Astrocyte (in vitro differentiated cells and primary cell): ENCODE measurements around the gene DHRS12. TPM values are rescaled to one million over a fixed set of nuclear protein-coding genes. Genes with fewer than 3 reads are reported as not detected.

Experiments used
- DNase-seq: peaks from one replicate; pipeline ENCODE4 v3.0.0-alpha.2; 2010; ENCODE audit warnings: low read depth
- FAIRE-seq: peaks from 2 replicates; lab custom pipeline; 2011; peaks lifted over from hg19 to GRCh38; lab: Jason Lieb, UNC
- H2AFZ ChIP-seq: 2 replicates; pipeline ENCODE4 v1.6.0; 2012; ENCODE audit warnings: low read depth, low read length, inconsistent platforms
- H3K27ac ChIP-seq: 2 replicates; pipeline ENCODE4 v1.5.1; 2011; ENCODE audit warnings: low read depth, low read length, inconsistent platforms
- H3K27me3 ChIP-seq: 2 replicates; pipeline ENCODE4 v1.6.0; 2011; ENCODE audit warnings: low read length, inconsistent platforms; ENCODE audit not compliant: insufficient read depth
- H3K36me3 ChIP-seq: 2 replicates; pipeline ENCODE4 v1.5.1; 2011; ENCODE audit warnings: low read length, inconsistent platforms; ENCODE audit not compliant: insufficient read depth
- H3K4me1 ChIP-seq: 2 replicates; pipeline ENCODE4 v1.5.1; 2011; ENCODE audit warnings: low read length, inconsistent platforms; ENCODE audit not compliant: insufficient read depth
- H3K4me2 ChIP-seq: 2 replicates; pipeline ENCODE4 v1.6.0; 2012; ENCODE audit warnings: low read length, inconsistent platforms
- H3K4me3 ChIP-seq: 2 replicates; pipeline ENCODE4 v1.5.1; 2011; ENCODE audit warnings: low read depth, mild to moderate bottlenecking, low read length, inconsistent platforms; ENCODE audit not compliant: insufficient read depth
- H3K79me2 ChIP-seq: 2 replicates; pipeline ENCODE4 v1.6.0; 2012; ENCODE audit warnings: mild to moderate bottlenecking, low read length, inconsistent platforms; ENCODE audit not compliant: insufficient read depth
- H3K9ac ChIP-seq: 2 replicates; pipeline ENCODE4 v1.6.0; 2012; ENCODE audit warnings: mild to moderate bottlenecking, low read length, inconsistent platforms
- H3K9me3 ChIP-seq: 2 replicates; pipeline ENCODE4 v1.5.1; 2012; ENCODE audit warnings: low read depth, mild to moderate bottlenecking, low read length, inconsistent platforms; ENCODE audit not compliant: insufficient read depth
- H4K20me1 ChIP-seq: 2 replicates; pipeline ENCODE4 v1.6.0; 2012; ENCODE audit warnings: low read length, inconsistent platforms; ENCODE audit not compliant: insufficient read depth
- H3K27ac Mint-ChIP-seq: one replicate; pipeline ENCODE4 v1.8.0; 2021; ENCODE audit warnings: mild to moderate bottlenecking, mixed read lengths; ENCODE audit not compliant: unreplicated experiment
- H3K27me3 Mint-ChIP-seq: one replicate; pipeline ENCODE4 v1.8.0; 2021; ENCODE audit warnings: low read depth, mixed read lengths; ENCODE audit not compliant: unreplicated experiment
- H3K36me3 Mint-ChIP-seq: one replicate; pipeline ENCODE4 v1.8.0; 2021; ENCODE audit warnings: low read depth, mixed read lengths; ENCODE audit not compliant: unreplicated experiment
- H3K4me1 Mint-ChIP-seq: one replicate; pipeline ENCODE4 v1.8.0; 2021; ENCODE audit warnings: low read depth, mixed read lengths; ENCODE audit not compliant: unreplicated experiment
- H3K4me3 Mint-ChIP-seq: one replicate; pipeline ENCODE4 v1.8.0; 2021; ENCODE audit warnings: mild to moderate bottlenecking, moderate library complexity, mixed read lengths; ENCODE audit not compliant: unreplicated experiment
- H3K9me3 Mint-ChIP-seq: one replicate; pipeline ENCODE4 v1.8.0; 2021; ENCODE audit warnings: mild to moderate bottlenecking, mixed read lengths; ENCODE audit not compliant: unreplicated experiment
- CTCF ChIP-seq: IDR thresholded peaks from 2 replicates; pipeline ENCODE4 v1.5.1; 2011; ENCODE audit warnings: low read depth, mild to moderate bottlenecking, inconsistent platforms, low read length, moderate library complexity; ENCODE audit not compliant: insufficient read depth
- EZH2 ChIP-seq: IDR thresholded peaks from 2 replicates; pipeline ENCODE4 v1.6.1; 2012; ENCODE audit warnings: mild to moderate bottlenecking, low read length, inconsistent platforms; ENCODE audit not compliant: insufficient read depth
- total RNA-seq: library from RNA; stranded (reverse); gene quantifications from 2 replicates; pipeline ENCODE4 v1.2.1, GENCODE V29; 2021

The DHRS12 gene
- total RNA-seq, 1 donor from 2014 or later = 4.9 TPM

DNA sequence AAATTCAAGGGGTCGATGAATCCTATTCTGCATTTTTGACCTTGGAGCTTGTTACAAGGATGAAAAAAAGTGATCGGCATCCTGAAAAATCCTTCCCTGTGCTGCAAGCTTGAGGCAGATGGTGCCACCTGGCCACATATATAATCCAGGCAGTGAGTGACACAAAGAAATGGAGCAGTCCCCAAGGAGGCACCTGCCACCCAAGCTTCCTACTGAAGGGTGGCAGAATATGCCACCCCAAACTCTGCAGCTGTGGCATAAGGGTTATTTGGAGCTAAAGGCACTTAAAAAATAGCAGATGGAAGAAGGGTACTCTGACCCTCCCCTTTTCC, 25.6 kb upstream of the DHRS12 start:
- Histone ChIP-seq H3K27ac (no peak overlapping the region), H3K4me1 (no peaks in the 10 kb centered on the region), H3K9me3 (no peaks in the 10 kb centered on the region), H3K36me3 (no peaks in the 10 kb centered on the region), H3K79me2 (no peaks in the 10 kb centered on the region), H4K20me1 (no peaks in the 10 kb centered on the region), H2AFZ (no peak overlapping the region), H3K4me3 (no peak overlapping the region), H3K4me2 (no peak overlapping the region), H3K27me3 (peaks cover 36% of the 10 kb centered on the region), H3K9ac (no peak overlapping the region)
- FAIRE-seq (no peak), DNase-seq (no peak)
- Mint-ChIP-seq H3K4me1 (peaks cover 3% of the 10 kb centered on the region), H3K9me3 (no peaks in the 10 kb centered on the region), H3K27me3 (peaks cover 64% of the 10 kb centered on the region), H3K36me3 (no peaks in the 10 kb centered on the region), H3K27ac (no peak overlapping the region), H3K4me3 (no peak overlapping the region)
- TF ChIP-seq CTCF (no peak), EZH2 (no peak)

DNA sequence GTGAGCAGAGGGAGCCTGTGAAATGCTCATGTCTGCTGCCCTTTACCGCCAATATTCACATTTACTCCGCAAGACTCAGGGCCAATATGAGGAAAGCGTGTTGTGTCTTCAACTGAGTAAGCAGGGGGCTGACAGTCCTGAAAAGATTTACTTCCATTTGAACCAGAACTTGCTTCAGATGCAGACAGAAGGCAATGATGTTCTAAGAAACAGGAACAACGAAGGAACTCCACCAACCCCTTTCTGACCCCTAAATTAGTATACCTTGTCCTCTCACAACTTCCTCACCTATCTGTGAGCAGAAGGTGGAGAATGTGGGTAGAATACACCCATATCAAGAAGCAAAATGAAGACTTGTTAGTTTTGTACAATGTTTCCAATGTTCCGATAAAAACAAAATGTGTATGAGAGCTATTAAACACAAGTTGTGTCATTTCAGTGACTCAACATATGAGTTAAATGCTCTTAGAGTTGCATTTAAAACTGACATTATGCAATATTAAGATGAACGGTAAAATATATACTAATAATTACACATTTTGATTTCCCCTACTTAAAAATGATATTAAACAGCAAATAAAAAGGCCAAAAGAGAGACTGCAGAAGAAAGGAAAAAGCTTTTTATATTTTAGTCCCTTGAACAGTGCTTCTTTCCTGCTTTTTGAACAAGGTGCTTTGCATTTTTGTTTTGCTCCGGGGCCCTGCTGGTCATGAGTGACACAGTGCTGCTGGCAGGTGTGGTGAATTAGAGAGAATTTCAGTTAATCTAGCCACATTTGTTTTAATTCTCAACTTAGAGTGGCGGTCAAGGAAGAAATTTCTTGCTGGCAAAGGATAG, 25.0 kb upstream of the DHRS12 start:
- no peak for FAIRE-seq
- H3K4me1 ChIP-seq = no peaks in the 10 kb centered on the region
- Mint-ChIP-seq H3K27me3 (peaks cover 59% of the 10 kb centered on the region), H3K4me1 (peaks cover 4% of the 10 kb centered on the region), H3K4me3 (no peak overlapping the region), H3K36me3 (no peaks in the 10 kb centered on the region), H3K9me3 (no peaks in the 10 kb centered on the region), H3K27ac (no peak overlapping the region)
- no peak overlapping the region for H3K9ac ChIP-seq
- H3K4me2 ChIP-seq = no peak overlapping the region
- H3K27me3 ChIP-seq = peaks cover 36% of the 10 kb centered on the region
- no peak overlapping the region for H3K27ac ChIP-seq
- no peaks in the 10 kb centered on the region for H3K79me2 ChIP-seq
- no peak overlapping the region for H2AFZ ChIP-seq
- no peak for DNase-seq
- no peaks in the 10 kb centered on the region for H4K20me1 ChIP-seq
- H3K36me3 ChIP-seq = no peaks in the 10 kb centered on the region
- no peak for TF ChIP-seq CTCF
- no peak for TF ChIP-seq EZH2
- H3K9me3 ChIP-seq = no peaks in the 10 kb centered on the region
- no peak overlapping the region for H3K4me3 ChIP-seq

- DNase-seq (no peak), FAIRE-seq (no peak)
- Mint-ChIP-seq H3K27ac (no peak overlapping the region), H3K9me3 (no peaks in the 10 kb centered on the region), H3K27me3 (peaks cover 50% of the 10 kb centered on the region), H3K36me3 (no peaks in the 10 kb centered on the region), H3K4me3 (no peak overlapping the region), H3K4me1 (peaks cover 8% of the 10 kb centered on the region)
- H3K27ac ChIP-seq = no peak overlapping the region
- H3K4me3 ChIP-seq = no peak overlapping the region
- H4K20me1 ChIP-seq = no peaks in the 10 kb centered on the region
- no peaks in the 10 kb centered on the region for H3K36me3 ChIP-seq
- TF ChIP-seq CTCF (no peak), EZH2 (no peak)
- no peaks in the 10 kb centered on the region for H3K4me1 ChIP-seq
- peaks cover 29% of the 10 kb centered on the region for H3K27me3 ChIP-seq
- no peaks in the 10 kb centered on the region for H3K79me2 ChIP-seq
- H3K9ac ChIP-seq = no peak overlapping the region
- no peak overlapping the region for H2AFZ ChIP-seq
- H3K4me2 ChIP-seq = no peak overlapping the region
- no peaks in the 10 kb centered on the region for H3K9me3 ChIP-seq
These were observed 23.3 kb upstream of the DHRS12 start for GRCh38 chr13:51827254-51827653.
